Measurements from ENCODE around the gene TMPRSS4. TPM values are rescaled to one million over a fixed set of nuclear protein-coding genes. Genes with fewer than 3 reads are reported as not detected.

TMPRSS4 gene
- total RNA-seq, 1 experiment from 2014 or later, result not detected

DNA sequence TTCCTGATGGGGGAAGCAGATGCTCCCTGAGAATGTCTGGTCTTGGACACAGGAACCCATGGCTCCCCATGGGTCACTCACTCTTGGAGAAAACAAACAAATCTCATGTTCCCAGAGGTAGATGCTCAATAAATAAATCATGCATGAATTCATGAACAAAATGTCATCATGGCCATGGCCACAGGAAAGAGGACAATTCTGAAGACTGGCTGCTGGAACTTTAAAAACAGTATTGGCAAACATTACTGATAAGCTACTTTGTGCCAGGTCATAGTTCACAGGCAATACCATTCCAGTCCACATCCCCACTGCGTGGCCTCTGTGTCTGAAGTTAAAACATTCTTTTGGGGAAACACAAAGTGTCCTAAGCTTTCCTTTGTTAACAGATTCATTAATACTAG, 19.1 kb downstream of the TMPRSS4 start:
- ATAC-seq (no peak), DNase-seq (ENCODE audit: low read depth, low spot score) (no peak)
- Histone ChIP-seq H3K27ac (ENCODE audit: low read length) (no peak overlapping the region), H3K27me3 (ENCODE audit: control insufficient read depth, insufficient read depth, low read length) (peaks cover 4% of the 10 kb centered on the region; the same call in 1 of the 2 replicates), H3K4me1 (ENCODE audit: control insufficient read depth, insufficient read depth, low read length) (no peaks in the 10 kb centered on the region), H3K36me3 (ENCODE audit: control insufficient read depth, insufficient read depth, low read length) (no peaks in the 10 kb centered on the region), H3K4me3 (ENCODE audit: low read depth in 2 of 2, low read length in 2 of 2) (no peak overlapping the region), H3K9me3 (ENCODE audit: control insufficient read depth, insufficient read depth, low read depth, low read length) (no peaks in the 10 kb centered on the region)
- BruUV-seq (replicated peaks), result no TSS peak
- intact Hi-C loops (cut with micrococcal nuclease; ENCODE audit: unreplicated experiment) (no loop called here), in situ Hi-C loops (cut with HindIII; ENCODE audit: low pct_unique_long_range_greater_than_20kb, low sequenced_read_pairs) (no loop called here)
- POLR2A ChIA-PET, result no interaction called here
- TF ChIP-seq, protein P1, sequence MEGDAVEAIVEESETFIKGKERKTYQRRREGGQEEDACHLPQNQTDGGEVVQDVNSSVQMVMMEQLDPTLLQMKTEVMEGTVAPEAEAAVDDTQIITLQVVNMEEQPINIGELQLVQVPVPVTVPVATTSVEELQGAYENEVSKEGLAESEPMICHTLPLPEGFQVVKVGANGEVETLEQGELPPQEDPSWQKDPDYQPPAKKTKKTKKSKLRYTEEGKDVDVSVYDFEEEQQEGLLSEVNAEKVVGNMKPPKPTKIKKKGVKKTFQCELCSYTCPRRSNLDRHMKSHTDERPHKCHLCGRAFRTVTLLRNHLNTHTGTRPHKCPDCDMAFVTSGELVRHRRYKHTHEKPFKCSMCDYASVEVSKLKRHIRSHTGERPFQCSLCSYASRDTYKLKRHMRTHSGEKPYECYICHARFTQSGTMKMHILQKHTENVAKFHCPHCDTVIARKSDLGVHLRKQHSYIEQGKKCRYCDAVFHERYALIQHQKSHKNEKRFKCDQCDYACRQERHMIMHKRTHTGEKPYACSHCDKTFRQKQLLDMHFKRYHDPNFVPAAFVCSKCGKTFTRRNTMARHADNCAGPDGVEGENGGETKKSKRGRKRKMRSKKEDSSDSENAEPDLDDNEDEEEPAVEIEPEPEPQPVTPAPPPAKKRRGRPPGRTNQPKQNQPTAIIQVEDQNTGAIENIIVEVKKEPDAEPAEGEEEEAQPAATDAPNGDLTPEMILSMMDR (IDR thresholded peaks at IDR 0.05), result no peak
- TF ChIP-seq POLR2AphosphoS5 (IDR thresholded peaks at IDR 0.05; ENCODE audit: low read depth, low read length) (no peak), TCF7L2 (IDR thresholded peaks at IDR 0.05; ENCODE audit: low read depth, low read length) (no peak), SIN3A (IDR thresholded peaks at IDR 0.05; ENCODE audit: borderline replicate concordance, insufficient read depth, low read depth, low read length) (no peak)
- TF ChIP-seq, protein P2, sequence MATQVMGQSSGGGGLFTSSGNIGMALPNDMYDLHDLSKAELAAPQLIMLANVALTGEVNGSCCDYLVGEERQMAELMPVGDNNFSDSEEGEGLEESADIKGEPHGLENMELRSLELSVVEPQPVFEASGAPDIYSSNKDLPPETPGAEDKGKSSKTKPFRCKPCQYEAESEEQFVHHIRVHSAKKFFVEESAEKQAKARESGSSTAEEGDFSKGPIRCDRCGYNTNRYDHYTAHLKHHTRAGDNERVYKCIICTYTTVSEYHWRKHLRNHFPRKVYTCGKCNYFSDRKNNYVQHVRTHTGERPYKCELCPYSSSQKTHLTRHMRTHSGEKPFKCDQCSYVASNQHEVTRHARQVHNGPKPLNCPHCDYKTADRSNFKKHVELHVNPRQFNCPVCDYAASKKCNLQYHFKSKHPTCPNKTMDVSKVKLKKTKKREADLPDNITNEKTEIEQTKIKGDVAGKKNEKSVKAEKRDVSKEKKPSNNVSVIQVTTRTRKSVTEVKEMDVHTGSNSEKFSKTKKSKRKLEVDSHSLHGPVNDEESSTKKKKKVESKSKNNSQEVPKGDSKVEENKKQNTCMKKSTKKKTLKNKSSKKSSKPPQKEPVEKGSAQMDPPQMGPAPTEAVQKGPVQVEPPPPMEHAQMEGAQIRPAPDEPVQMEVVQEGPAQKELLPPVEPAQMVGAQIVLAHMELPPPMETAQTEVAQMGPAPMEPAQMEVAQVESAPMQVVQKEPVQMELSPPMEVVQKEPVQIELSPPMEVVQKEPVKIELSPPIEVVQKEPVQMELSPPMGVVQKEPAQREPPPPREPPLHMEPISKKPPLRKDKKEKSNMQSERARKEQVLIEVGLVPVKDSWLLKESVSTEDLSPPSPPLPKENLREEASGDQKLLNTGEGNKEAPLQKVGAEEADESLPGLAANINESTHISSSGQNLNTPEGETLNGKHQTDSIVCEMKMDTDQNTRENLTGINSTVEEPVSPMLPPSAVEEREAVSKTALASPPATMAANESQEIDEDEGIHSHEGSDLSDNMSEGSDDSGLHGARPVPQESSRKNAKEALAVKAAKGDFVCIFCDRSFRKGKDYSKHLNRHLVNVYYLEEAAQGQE (IDR thresholded peaks at IDR 0.05; ENCODE audit: insufficient read depth in 1 of 2, low read depth in 2 of 2, low read length in 1 of 2), result no peak
- CTCF ChIA-PET, result no interaction called here

DNA sequence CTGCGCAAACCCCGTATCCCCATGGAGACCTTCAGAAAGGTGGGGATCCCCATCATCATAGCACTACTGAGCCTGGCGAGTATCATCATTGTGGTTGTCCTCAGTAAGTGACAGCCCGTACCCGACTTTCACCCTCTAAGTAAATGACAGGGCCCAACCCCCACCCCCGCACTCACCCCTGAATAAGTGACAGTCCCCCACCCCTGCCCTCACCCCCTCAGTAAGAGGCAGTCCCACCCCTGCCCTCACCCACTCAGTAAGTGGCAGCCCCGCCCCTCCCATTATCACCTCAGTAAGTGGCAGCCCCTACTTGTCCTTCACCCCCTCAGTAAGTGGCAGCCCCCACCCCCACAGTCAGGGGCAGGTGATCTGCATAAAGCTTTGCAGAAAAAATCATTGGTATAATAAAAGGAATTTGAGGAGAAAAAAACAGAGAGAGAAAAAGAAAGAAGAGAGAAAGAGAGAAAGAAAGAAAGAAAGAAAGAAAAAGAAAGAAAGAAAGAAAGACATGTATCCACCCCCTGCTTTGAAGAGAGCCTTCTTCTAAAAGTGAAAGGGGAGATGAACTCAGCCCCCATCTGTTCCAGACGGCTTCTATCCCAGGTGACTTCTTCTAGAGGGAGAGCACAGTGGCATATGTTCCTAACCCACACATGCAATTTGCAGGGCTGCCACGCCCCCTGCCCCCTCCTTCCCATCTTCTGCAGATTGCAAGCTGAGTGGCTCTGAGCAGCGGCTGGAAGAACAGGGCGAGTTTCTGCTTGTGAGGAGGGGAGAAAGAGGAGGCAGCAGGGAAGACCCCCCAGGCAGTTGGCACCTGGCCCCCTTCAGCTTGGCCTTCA, 22.3 kb downstream of the TMPRSS4 start:
- no TSS peak for BruUV-seq (replicated peaks)
- DNase-seq (ENCODE audit: low read depth, low spot score) (no peak), ATAC-seq (no peak)
- Histone ChIP-seq H3K9me3 (ENCODE audit: control insufficient read depth, insufficient read depth, low read depth, low read length) (no peaks in the 10 kb centered on the region), H3K4me1 (ENCODE audit: control insufficient read depth, insufficient read depth, low read length) (no peaks in the 10 kb centered on the region), H3K27me3 (ENCODE audit: control insufficient read depth, insufficient read depth, low read length) (peaks cover 4% of the 10 kb centered on the region; the same call in 1 of the 2 replicates), H3K4me3 (ENCODE audit: low read depth in 2 of 2, low read length in 2 of 2) (no peak overlapping the region), H3K36me3 (ENCODE audit: control insufficient read depth, insufficient read depth, low read length) (no peaks in the 10 kb centered on the region), H3K27ac (ENCODE audit: low read length) (no peak overlapping the region)
- in situ Hi-C loops (cut with HindIII; ENCODE audit: low pct_unique_long_range_greater_than_20kb, low sequenced_read_pairs), result no loop called here
- POLR2A ChIA-PET, result no interaction called here
- no peak for TF ChIP-seq SIN3A (IDR thresholded peaks at IDR 0.05; ENCODE audit: borderline replicate concordance, insufficient read depth, low read depth, low read length)
- CTCF ChIA-PET, result no interaction called here
- intact Hi-C loops (cut with micrococcal nuclease; ENCODE audit: unreplicated experiment), result no loop called here

All from Panc1 (cell line).